Endothelial cell (in vitro differentiated cells): ENCODE data around the gene SNX19. TPM values are rescaled to one million over a fixed set of nuclear protein-coding genes. Genes with fewer than 3 reads are reported as not detected.

ENCODE experiments used
- DNase-seq: peaks from one replicate; pipeline ENCODE4 v3.0.0; 2021; ENCODE audit warnings: low spot score
- H3K27ac Mint-ChIP-seq: one replicate; pipeline ENCODE4 v1.8.0; 2021; ENCODE audit warnings: mixed read lengths, inconsistent platforms; ENCODE audit not compliant: unreplicated experiment
- H3K27me3 Mint-ChIP-seq: one replicate; pipeline ENCODE4 v1.8.0; 2021; ENCODE audit warnings: mild to moderate bottlenecking, moderate library complexity, mixed read lengths, inconsistent platforms; ENCODE audit not compliant: unreplicated experiment
- H3K36me3 Mint-ChIP-seq: one replicate; pipeline ENCODE4 v1.8.0; 2021; ENCODE audit warnings: mild to moderate bottlenecking, low read depth, mixed read lengths, inconsistent platforms; ENCODE audit not compliant: unreplicated experiment
- H3K4me1 Mint-ChIP-seq: one replicate; pipeline ENCODE4 v1.8.0; 2021; ENCODE audit warnings: mild to moderate bottlenecking, mixed read lengths, inconsistent platforms; ENCODE audit not compliant: unreplicated experiment
- H3K4me3 Mint-ChIP-seq: one replicate; pipeline ENCODE4 v1.8.0; 2021; ENCODE audit warnings: mild to moderate bottlenecking, mixed read lengths, inconsistent platforms; ENCODE audit not compliant: unreplicated experiment
- H3K9me3 Mint-ChIP-seq: one replicate; pipeline ENCODE4 v1.8.0; 2021; ENCODE audit warnings: mixed read lengths, inconsistent platforms; ENCODE audit not compliant: unreplicated experiment
- CTCF ChIP-seq: fragments of 200-600 bp; sonication (generic); IDR thresholded peaks from one replicate; pipeline ENCODE4 v1.5.0; 2021; ENCODE audit warnings: antibody characterized with exemption; ENCODE audit not compliant: unreplicated experiment
- total RNA-seq: library from RNA; stranded (reverse); fragmentation: NEBNext Ultra II Directional; extraction: Animal tissue kit (Norgen Biotek cat#: 25700); gene quantifications from one replicate; pipeline ENCODE4 v1.2.1, GENCODE V29; 2021; ENCODE audit not compliant: unreplicated experiment

The SNX19 gene
- total RNA-seq, 1 donor from 2014 or later = 47.9 TPM

- H3K4me1 Mint-ChIP-seq = no peaks in the 10 kb centered on the region
- no peaks in the 10 kb centered on the region for H3K27me3 Mint-ChIP-seq
- no peak overlapping the region for H3K27ac Mint-ChIP-seq
- H3K9me3 Mint-ChIP-seq = no peaks in the 10 kb centered on the region
- H3K36me3 Mint-ChIP-seq = no peaks in the 10 kb centered on the region
- no peak for TF ChIP-seq CTCF
- no peak for DNase-seq
- H3K4me3 Mint-ChIP-seq = no peak overlapping the region
These were observed 85.7 kb downstream of the SNX19 start for GRCh38 chr11:130830566-130830965.

GRCh38 chr11:130829920-130830511, 86.3 kb downstream of the SNX19 start:
- no peaks in the 10 kb centered on the region for H3K9me3 Mint-ChIP-seq
- TF ChIP-seq CTCF = no peak
- H3K36me3 Mint-ChIP-seq = no peaks in the 10 kb centered on the region
- DNase-seq = no peak
- H3K4me1 Mint-ChIP-seq = peaks cover 4% of the 10 kb centered on the region
- H3K27me3 Mint-ChIP-seq = no peaks in the 10 kb centered on the region
- H3K4me3 Mint-ChIP-seq = no peak overlapping the region
- no peak overlapping the region for H3K27ac Mint-ChIP-seq

- Mint-ChIP-seq H3K4me1 (peaks cover 8% of the 10 kb centered on the region), H3K9me3 (no peaks in the 10 kb centered on the region), H3K27ac (no peak overlapping the region), H3K4me3 (no peak overlapping the region), H3K36me3 (no peaks in the 10 kb centered on the region), H3K27me3 (peaks cover 2% of the 10 kb centered on the region)
- no peak for TF ChIP-seq CTCF
- DNase-seq = no peak
These were observed 87.5 kb downstream of the SNX19 start for GRCh38 chr11:130828741-130829140.

- Mint-ChIP-seq H3K27me3 (peaks cover 2% of the 10 kb centered on the region), H3K27ac (no peak overlapping the region), H3K4me3 (no peak overlapping the region), H3K36me3 (no peaks in the 10 kb centered on the region), H3K4me1 (peaks cover 8% of the 10 kb centered on the region), H3K9me3 (no peaks in the 10 kb centered on the region)
- TF ChIP-seq CTCF = no peak
- DNase-seq = peak; percentile 54
These were observed 88.6 kb downstream of the SNX19 start for GRCh38 chr11:130827451-130828377.

GRCh38 chr11:130826572-130826971, 89.7 kb downstream of the SNX19 start:
- peaks cover 8% of the 10 kb centered on the region for H3K4me1 Mint-ChIP-seq

More at GRCh38 chr11:130826572-130826971, 89.7 kb downstream of the SNX19 start:
- H3K27me3 Mint-ChIP-seq = peaks cover 2% of the 10 kb centered on the region
- H3K9me3 Mint-ChIP-seq = no peaks in the 10 kb centered on the region
- H3K27ac Mint-ChIP-seq = no peak overlapping the region
- DNase-seq = no peak
- no peak overlapping the region for H3K4me3 Mint-ChIP-seq
- no peak for TF ChIP-seq CTCF
- no peaks in the 10 kb centered on the region for H3K36me3 Mint-ChIP-seq
